ENCODE data around the gene ELAC2. TPM values are rescaled to one million over a fixed set of nuclear protein-coding genes. Genes with fewer than 3 reads are reported as not detected.

The ELAC2 gene
- total and polyA plus RNA-seq, 10 of the 15 experiments (the other 5 are each of a cell fraction or from before 2014, with no cell fraction given): 5.1 to 146 (median 79.4) TPM

- TF ChIP-seq, protein P1, sequence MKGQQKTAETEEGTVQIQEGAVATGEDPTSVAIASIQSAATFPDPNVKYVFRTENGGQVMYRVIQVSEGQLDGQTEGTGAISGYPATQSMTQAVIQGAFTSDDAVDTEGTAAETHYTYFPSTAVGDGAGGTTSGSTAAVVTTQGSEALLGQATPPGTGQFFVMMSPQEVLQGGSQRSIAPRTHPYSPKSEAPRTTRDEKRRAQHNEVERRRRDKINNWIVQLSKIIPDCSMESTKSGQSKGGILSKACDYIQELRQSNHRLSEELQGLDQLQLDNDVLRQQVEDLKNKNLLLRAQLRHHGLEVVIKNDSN (IDR thresholded peaks at IDR 0.05; ENCODE audit: borderline replicate concordance, extremely low read length, insufficient read depth, low read depth, low read length): no peak
Measured at GRCh38 chr17:12964840-12965239, 53.0 kb downstream of the ELAC2 start (continued).

- no peak overlapping the region for H3K4me3 ChIP-seq
- no peak for FAIRE-seq
- BruUV-seq (replicated peaks): no TSS peak
- no peak overlapping the region for H3K4me2 ChIP-seq (ENCODE audit: control insufficient read depth, insufficient read depth)
- H4K20me1 ChIP-seq (ENCODE audit: control insufficient read depth, insufficient read depth): no peaks in the 10 kb centered on the region
- H3K4me1 ChIP-seq (ENCODE audit: control insufficient read depth, insufficient read depth, low read length): no peaks in the 10 kb centered on the region
- CTCF ChIA-PET: no interaction called here
- H3K27me3 ChIP-seq (replicated peaks in 1 of 2; ENCODE audit: control insufficient read depth in 2 of 2, insufficient read depth in 2 of 2, low read length in 1 of 2): no peaks in the 10 kb centered on the region
- no peak overlapping the region for H3K9ac ChIP-seq (ENCODE audit: control insufficient read depth, insufficient read depth, low read length)
- H3K79me2 ChIP-seq (ENCODE audit: control insufficient read depth, insufficient read depth, low read length): no peaks in the 10 kb centered on the region
- in situ Hi-C loops (cut with MboI) (no loop called here), intact Hi-C loops (cut with micrococcal nuclease; ENCODE audit: unreplicated experiment) (no loop called here)
- SMC1A ChIA-PET (ENCODE audit: uncharacterized antibody, unreplicated experiment): no interaction called here
- DNase-seq (ENCODE audit: low read depth, low spot score): no peak
- no peak for TF ChIP-seq PKNOX1 (IDR thresholded peaks at IDR 0.05)
- no peak for TF ChIP-seq ZZZ3 (IDR thresholded peaks at IDR 0.05; ENCODE audit: control insufficient read depth, insufficient read length, low read depth)
- no peaks in the 10 kb centered on the region for H3K9me3 ChIP-seq (replicated peaks; ENCODE audit: control insufficient read depth, insufficient read depth, low read length)
- POLR2A ChIA-PET: no interaction called here
- 41% methylated on average over 5 of the region's 5 CpGs for WGBS (ENCODE audit: insufficient coverage, insufficient replicate concordance, low lambda C conversion rate, missing lambda C conversion rate)
- H3K36me3 ChIP-seq (ENCODE audit: control insufficient read depth in 2 of 2, insufficient read depth in 2 of 2, low read length in 1 of 2): no peaks in the 10 kb centered on the region
- ATAC-seq: no peak
- no peak overlapping the region for H3K27ac ChIP-seq (ENCODE audit: control insufficient read depth, insufficient read depth)
- no peak overlapping the region for H2AFZ ChIP-seq (ENCODE audit: control insufficient read depth, low read depth, low read length)
- RAD21 ChIA-PET (ENCODE audit: unreplicated experiment): no interaction called here
Measured at GRCh38 chr17:12964162-12964561, 53.7 kb downstream of the ELAC2 start.

GRCh38 chr17:12963505-12963904 is 54.3 kb downstream of the ELAC2 start:
- Histone ChIP-seq H3K27me3 (replicated peaks in 1 of 2; ENCODE audit: control insufficient read depth in 2 of 2, insufficient read depth in 2 of 2, low read length in 1 of 2) (no peaks in the 10 kb centered on the region), H3K9me3 (replicated peaks; ENCODE audit: control insufficient read depth, insufficient read depth, low read length) (no peaks in the 10 kb centered on the region), H3K36me3 (ENCODE audit: control insufficient read depth in 2 of 2, insufficient read depth in 2 of 2, low read length in 1 of 2) (no peaks in the 10 kb centered on the region), H3K4me2 (ENCODE audit: control insufficient read depth, insufficient read depth) (no peak overlapping the region), H3K9ac (ENCODE audit: control insufficient read depth, insufficient read depth, low read length) (no peak overlapping the region), H4K20me1 (ENCODE audit: control insufficient read depth, insufficient read depth) (no peaks in the 10 kb centered on the region), H3K4me3 (no peak overlapping the region), H2AFZ (ENCODE audit: control insufficient read depth, low read depth, low read length) (no peak overlapping the region), H3K27ac (ENCODE audit: control insufficient read depth, insufficient read depth) (no peak overlapping the region), H3K79me2 (ENCODE audit: control insufficient read depth, insufficient read depth, low read length) (no peaks in the 10 kb centered on the region), H3K4me1 (ENCODE audit: control insufficient read depth, insufficient read depth, low read length) (no peaks in the 10 kb centered on the region)
- 62% methylated on average over 7 of the region's 7 CpGs for WGBS (ENCODE audit: insufficient coverage, insufficient replicate concordance, low lambda C conversion rate, missing lambda C conversion rate)
- no peak for DNase-seq (ENCODE audit: low read depth, low spot score)
- no peak for TF ChIP-seq E2F8 (IDR thresholded peaks at IDR 0.05; ENCODE audit: low read depth, partially characterized antibody)
- TF ChIP-seq RB1 (IDR thresholded peaks at IDR 0.05; ENCODE audit: borderline replicate concordance): no peak
- TF ChIP-seq FOXM1 (IDR thresholded peaks at IDR 0.05; ENCODE audit: low read depth, low read length): no peak
- TF ChIP-seq SMAD5 (IDR thresholded peaks at IDR 0.05; ENCODE audit: low read depth): no peak
- no peak for TF ChIP-seq BMI1 (IDR thresholded peaks at IDR 0.05; ENCODE audit: borderline replicate concordance)
- no peak for TF ChIP-seq ZNF622 (IDR thresholded peaks at IDR 0.05)
- in situ Hi-C loops (cut with MboI) (no loop called here), intact Hi-C loops (cut with micrococcal nuclease; ENCODE audit: unreplicated experiment) (no loop called here)
- no peak for ATAC-seq
- ChIA-PET CTCF (no interaction called here), SMC1A (ENCODE audit: uncharacterized antibody, unreplicated experiment) (no interaction called here), POLR2A (no interaction called here), RAD21 (ENCODE audit: unreplicated experiment) (no interaction called here)
- BruUV-seq (replicated peaks): no TSS peak
- FAIRE-seq: no peak

Data from GM12878 (cell line).